Hepatocyte (in vitro differentiated cells): Measurements from ENCODE around the gene LRRC71.

Source experiments
- CTCF ChIP-seq: fragments of 200-600 bp; sonication (generic); IDR thresholded peaks from 2 replicates; pipeline ENCODE4 v1.5.1; 2016; ENCODE audit warnings: antibody characterized with exemption, mild to moderate bottlenecking; ENCODE audit not compliant: poor library complexity
- EZH2 ChIP-seq: fragments of 200-600 bp; sonication (generic); IDR thresholded peaks from 2 replicates; pipeline ENCODE4 v1.6.1; 2016; ENCODE audit warnings: antibody characterized with exemption, mild to moderate bottlenecking, borderline replicate concordance
- EZH2phosphoT487 ChIP-seq: fragments of 200-600 bp; sonication (generic); IDR thresholded peaks from one replicate; pipeline ENCODE4 v1.6.1; 2018; ENCODE audit warnings: antibody characterized with exemption, mild to moderate bottlenecking, low read depth, moderate library complexity; ENCODE audit not compliant: unreplicated experiment, severe bottlenecking

GRCh38 chr1:156906206-156906906 is 14.1 kb upstream of the LRRC71 start:
- TF ChIP-seq CTCF (no peak), EZH2 (no peak), EZH2phosphoT487 (no peak)
